ENCODE measurements around the gene LDHA. TPM values are rescaled to one million over a fixed set of nuclear protein-coding genes. Genes with fewer than 3 reads are reported as not detected.

LDHA gene
- total RNA-seq = 695 and 699 TPM in 2 replicates

DNA sequence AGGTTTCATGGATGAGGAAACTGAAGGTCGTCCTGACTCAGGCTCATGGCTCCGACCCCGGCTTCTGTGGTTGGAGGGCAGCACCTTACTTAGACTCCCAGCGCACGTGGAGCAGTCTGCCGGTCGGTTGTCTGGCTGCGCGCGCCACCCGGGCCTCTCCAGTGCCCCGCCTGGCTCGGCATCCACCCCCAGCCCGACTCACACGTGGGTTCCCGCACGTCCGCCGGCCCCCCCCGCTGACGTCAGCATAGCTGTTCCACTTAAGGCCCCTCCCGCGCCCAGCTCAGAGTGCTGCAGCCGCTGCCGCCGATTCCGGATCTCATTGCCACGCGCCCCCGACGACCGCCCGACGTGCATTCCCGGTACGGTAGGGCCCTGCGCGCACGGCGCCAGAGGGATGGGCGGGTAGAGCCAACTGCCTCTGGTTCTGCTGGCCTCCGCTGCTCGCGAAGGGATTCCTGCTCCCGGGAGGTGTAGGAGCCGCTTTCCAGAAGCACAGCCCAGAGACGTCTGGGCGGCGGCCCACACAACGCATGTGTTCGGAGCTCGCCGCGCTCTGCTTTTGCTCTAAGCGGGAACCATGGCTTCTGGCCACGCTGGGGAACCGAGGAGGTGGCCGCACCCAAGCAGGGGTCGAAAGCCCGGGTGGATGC, at the start of gene LDHA:
Gene LDHA, plus strand, starts transcription at position 289 of the 653 bp plus-strand sequence. CDS start 2,280 bp downstream, outside the sequence.
- peak; percentile 79 for DNase-seq (ENCODE audit: low read depth, low spot score)

DNA sequence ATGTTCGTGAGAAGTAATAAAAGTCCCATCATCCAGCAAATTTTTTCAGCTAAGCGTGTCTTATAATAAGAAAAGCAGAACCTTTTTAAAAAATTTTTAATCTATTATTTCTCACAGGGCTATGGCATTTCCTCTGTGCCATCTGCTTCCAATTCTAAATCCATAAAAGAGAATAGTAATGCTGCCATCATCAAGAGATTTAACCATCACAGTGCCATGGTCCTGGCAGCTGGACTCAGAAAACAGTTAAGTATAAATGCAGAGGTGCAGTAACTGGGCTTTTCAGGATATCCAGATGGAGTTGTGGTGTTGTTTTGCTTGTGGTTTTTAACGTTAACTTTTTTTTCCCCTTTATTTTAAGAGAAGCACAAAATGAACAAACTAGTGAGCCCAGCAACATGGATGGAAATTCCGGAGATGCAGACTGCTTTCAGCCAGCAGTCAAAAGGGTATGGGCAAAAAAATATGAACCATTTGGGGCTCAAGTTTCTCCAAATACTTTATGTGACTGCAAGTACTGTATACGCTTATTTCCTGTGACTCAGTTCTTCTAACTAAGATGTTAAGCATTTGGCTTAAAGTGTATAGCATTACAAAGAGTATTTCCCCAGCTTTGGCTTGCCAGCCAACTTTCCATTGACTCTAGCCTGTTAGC, 46.8 kb upstream of the LDHA start:
- DNase-seq (ENCODE audit: low read depth, low spot score) = no peak

DNA sequence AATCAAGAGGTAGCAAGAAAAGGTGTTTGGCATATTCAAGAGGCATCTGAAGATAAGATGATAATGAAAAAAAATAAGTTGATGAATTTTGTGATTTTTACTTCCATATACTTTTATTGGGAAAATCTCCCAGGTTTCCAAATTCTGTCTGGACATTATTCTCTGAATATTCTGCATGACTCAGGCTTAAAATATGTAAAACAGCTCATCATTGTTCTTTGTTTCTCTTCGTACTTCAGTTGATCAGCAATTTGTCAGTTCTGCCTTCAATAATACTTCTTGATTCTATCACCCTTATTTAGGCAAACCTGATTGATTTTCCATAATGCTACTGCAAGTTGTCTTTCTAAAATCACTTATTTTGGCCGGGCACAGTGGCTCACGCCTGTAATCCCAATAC, 41.8 kb upstream of the LDHA start:
- DNase-seq (ENCODE audit: low read depth, low spot score) = no peak

DNA sequence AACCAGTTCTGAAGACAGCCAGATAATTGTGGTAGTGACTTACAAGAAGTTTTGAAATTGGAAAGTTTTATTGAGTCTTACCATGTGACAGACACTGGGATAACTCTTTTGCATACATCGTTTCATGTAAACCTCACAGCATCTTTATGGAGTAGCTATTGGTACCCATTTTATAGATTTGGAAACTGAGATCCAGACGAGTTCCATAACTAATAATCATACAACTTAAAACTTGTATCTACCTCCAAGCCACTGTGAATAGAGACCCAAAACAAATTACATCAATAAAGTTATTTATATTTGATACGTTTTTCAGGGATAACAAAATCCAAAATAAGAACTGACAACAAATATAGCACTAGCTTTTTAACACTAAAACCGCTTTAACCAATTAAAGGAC, 35.7 kb upstream of the LDHA start:
- DNase-seq (ENCODE audit: low read depth, low spot score) = no peak

DNA sequence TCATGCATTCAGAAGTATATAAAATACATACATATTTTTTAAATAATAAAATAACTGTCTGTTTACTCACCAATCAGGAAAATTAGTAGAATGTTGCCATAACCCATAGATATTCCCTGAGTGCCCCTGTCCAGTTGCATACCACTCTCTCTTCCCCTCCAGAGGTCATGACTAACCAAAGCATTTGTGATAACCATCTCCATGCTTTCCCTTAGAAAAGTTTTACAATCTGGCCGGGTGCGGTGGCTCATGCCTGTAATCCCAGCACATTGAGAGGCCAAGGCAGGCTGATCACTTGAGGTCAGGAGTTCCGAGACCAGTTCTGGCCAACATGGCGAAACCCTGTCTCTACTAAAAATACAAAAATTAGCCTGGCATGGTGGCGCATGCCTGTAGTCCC, 33.2 kb upstream of the LDHA start:
- no peak for DNase-seq (ENCODE audit: low read depth, low spot score)

DNA sequence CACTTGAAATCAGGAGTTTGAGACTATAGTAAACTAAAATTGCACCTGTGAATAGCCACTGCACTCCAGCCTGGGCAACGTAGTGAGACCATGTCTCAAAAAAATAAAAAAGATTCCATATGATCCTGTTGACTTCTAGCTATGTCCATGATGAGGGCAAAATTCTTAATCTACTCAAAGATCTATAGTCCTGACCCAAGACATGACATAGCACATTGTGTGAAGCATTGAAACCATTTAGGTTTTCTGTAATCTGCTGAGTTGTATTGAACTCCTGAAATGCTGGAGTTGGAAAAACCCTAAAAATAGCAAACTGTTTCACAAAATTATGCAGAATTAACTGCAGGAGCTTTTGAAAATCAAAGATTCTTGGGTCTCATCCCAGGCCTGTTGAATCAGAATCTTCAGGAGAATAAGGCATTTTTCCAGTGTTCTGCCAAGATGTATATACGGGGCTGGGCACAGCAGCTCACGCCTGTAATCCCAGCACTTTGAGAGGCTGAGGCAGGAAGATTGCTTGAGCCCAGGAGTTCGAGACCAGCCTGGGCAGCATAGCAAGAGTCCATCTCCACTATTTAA, 29.8 kb upstream of the LDHA start:
- DNase-seq (ENCODE audit: low read depth, low spot score) = no peak

DNA sequence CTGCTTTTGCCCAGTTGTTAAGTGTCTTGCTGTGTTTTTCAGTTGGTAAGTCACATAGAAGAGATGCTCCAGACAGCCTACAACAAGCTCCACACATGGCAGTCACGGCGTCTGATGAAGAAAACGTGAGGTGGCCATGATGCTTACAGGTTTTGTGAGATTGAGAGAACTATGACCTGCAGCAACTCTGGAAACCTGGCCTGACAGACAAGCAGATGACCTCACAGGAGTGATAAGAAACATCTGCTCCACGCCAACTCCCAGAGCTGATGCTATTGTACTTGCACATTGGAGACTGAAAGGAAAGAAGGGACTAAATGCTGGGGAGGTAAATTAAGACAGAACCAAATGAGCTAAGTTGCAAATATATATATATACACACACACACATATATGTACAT, 28.6 kb upstream of the LDHA start:
- DNase-seq (ENCODE audit: low read depth, low spot score) = no peak

DNA sequence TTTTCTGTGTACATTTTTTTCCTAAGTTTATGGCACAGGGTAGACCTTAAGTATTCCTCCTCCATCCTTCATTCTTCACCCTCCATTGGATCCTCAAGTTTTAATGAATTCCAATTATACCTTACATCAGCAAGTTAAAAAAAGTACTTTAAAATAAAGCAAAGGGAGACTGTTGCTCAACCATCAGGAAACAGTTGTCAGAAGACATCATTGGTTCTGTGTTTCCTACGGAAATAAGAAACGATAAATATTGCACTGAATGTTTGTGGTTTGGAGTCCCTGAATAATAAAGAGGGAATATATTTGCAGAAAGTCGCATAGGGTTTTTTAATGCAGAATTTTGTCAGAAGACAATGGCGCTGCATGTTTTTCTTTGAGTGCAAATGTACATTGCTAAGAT, 28.1 kb upstream of the LDHA start:
- no peak for DNase-seq (ENCODE audit: low read depth, low spot score)

DNA sequence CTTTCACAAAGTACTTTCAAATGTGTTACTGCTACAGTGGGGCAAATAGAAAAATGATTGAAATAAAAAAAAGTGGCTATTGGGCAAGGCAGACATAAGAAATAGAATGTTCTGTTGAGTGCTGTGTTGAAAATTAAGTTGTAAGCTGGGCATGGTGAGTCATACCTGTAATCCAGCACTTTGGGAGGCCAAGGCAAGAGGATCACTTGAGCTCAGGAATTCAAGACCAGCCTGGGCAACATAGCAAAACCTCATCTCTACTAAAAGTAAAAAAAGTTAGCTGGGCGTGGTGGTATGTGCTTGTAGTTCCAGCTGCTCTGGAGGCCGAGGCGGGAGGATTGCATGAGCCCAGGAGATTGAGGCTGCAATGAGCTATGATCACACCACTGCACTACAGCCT, 26.9 kb upstream of the LDHA start:
- no peak for DNase-seq (ENCODE audit: low read depth, low spot score)

DNA sequence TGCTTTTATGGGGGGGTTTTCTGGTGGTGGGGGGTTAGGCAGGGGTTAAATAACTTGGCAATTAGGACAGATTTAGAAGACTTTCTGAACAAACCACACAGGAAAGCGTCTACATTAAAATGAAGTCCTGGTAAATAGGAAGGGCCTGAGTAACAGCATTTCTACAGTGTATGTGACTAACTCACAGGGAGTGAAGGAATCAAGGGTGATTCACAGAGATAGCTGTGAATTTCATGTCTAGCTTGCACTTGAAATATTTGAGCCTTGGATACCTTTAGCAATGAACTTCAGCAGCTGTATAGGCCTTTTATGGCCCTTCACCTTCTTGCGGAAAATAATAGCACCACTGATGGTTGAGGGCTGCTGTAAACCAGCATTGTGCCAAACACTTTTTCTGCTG, 26.1 kb upstream of the LDHA start:
- no peak for DNase-seq (ENCODE audit: low read depth, low spot score)

DNA sequence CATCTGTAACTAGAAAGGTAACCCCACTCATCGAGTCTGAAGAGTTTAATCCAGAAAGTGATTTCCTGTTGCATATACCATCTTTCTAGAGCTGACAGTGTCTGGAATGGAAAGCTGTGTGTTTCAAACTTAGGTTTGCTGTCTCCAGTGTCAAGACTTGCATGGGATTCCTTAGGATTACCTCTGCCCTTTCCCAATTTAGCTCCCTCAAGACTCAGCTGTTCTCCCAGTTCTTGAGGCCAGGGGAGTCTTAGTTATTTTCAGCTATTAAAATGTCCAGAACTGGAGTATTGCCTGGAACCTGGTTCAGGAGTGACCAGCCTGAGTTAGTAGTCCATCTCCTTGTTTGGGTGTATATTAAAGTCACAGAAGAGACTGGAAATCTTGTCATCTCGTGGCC, 25.0 kb upstream of the LDHA start:
- DNase-seq (ENCODE audit: low read depth, low spot score) = no peak

DNA sequence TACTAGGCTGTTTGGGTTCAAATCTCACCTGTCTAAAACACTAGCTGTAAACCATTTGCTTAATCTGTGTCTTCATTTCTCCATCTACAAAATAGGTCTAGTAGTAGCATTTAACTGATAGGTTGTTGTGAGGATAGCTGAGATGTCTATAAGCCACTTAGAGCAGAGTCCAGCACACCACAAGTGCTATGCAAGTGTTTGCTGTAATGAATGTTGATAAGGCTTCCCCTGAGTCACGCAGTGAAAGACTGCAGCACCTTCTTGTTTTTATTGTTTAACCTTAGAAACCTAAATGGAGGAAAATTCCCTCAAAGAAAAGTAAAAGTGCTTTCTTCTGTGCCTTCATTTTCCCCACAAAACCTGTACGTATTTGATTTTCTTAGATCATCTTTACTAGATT, 23.1 kb upstream of the LDHA start:
- DNase-seq (ENCODE audit: low read depth, low spot score) = no peak

DNA sequence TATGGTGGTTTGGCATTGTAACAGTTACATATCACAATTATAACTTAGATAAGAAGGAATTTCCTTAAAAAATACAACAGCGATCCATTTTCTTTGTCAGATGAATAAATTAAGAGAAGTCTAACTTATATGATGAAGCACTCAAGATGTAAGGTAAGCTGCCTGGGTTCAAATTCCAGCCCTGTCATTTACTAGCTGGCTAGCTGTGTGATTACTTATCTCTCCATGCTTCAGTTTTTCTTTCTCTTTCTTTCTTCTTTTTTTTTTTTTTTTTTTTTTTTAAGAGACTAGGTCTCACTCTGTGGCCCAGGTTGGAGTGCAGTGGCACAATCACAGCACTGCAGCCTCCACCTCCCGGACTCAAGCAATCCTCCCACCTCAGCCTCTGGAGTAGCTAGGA, 22.2 kb upstream of the LDHA start:
- DNase-seq (ENCODE audit: low read depth, low spot score) = no peak

DNA sequence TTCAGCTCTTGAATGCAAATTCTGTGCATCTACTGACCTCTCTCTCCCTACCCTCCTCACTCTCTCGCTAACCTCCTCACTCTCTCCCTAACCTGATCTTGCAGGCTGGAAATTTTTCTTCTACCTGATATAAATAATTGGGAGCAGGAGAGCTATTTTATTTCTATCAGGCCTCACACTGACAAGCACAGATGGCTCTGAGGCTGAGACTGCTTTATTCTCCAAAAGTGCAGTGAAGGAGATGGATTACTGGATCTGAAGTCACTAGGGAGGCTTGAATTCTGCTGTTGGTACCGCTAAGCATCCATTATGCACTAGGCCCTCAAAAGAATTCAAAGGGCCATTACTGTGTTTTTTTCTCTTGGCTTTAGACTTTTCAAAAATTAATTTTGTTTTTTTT, 19.4 kb upstream of the LDHA start:
- no peak for DNase-seq (ENCODE audit: low read depth, low spot score)

DNA sequence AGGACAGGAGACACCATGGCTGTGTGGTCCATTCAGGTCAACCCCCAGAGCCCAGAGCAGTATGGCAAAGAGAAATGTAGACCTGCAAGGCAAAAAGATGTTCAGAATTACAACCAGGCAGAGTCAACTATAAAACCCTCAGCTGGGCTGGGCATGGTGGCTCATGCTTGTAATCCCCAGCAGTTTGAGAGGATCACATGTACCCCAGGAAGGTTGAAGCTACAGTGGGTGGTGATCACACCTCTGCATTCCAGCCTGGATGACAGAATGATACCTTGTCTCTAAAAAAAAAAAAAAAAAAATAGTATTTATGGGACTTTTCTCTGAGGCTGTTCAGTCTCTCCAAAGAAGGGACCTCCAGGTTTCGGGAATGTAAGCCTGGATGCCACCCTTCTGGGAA, 18.4 kb upstream of the LDHA start:
- DNase-seq (ENCODE audit: low read depth, low spot score) = no peak

DNA sequence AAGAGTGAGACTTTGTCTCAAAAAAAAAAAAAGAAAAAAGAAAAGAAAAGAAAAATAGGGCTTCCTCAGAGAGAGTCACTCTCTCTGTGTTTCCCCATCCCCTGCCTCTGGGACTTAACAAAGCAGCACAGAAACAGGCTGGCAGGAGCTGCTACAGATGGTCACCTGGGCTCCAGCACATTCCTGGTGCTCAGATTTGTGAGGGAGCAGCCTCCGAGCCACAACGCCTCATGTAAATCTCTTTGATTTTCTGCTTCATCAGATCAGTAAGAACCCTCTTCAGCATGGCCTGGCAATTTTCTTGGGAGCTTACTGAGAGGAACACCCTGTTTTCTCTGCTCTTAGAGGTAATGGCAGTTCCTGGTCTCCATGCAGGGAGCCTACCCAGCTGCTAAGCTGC, 15.2 kb upstream of the LDHA start:
- no peak for DNase-seq (ENCODE audit: low read depth, low spot score)

DNA sequence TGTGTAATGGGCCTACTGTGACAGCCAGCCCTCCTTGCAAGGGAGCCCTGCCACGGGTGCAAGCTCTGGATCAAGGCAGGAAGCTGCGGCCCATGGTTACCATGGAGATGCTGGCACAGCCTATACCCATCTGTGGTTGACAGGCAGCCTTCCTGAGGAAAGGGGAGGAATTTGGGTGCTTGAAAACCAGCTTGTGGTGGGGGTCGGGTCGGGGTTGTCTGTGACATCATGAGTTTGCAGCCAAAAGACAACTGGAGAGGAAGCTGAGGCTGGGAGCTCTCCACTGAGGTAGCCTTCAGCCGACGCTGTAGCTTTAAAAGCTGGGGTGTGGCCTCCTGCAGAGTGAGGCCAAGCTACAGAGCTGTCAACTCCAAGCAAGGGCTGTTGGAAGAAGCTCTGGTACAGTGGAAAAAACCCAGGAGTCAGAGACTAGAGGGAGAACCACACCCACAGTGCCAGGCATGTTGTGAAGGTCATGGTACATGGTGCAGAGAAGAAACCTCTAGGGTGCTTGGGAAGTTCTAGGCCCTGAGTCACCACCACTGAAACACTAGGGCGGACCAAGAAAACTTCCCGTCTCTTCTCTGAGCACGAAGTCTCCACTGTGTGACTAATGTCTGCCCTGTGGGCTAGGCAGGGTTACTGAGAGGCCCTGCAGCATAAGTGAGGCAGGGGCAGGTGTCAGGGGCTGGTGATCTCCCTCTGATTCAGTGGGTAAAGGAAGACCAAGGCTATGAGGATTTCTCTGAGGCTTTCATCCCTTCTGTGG, 10.8 kb upstream of the LDHA start:
- peak; percentile 26 for DNase-seq (ENCODE audit: low read depth, low spot score)

DNA sequence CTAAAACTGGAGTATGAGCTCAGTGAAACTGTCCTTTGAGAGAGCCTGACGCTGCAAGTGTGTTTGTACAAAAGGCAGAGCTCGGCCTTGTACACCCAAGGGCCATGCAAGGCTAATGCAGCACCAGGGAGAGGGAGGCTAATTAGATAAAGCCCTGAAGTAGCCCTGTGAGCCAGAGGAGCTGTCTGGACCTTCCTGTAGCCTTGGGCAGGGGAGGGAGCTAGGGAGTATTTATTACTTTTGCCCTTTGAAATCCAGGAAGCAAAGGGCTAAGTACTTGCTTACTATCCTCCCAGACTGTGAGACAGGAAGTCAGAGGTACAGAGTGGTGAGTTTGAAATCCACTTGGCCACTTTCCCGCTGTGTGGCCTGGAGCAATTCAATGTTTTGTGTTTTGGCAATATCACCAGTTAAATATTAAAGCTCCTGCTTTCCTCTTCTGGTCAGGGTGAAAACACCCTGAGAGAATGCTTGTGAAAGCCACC, 10.2 kb upstream of the LDHA start:
- no peak for DNase-seq (ENCODE audit: low read depth, low spot score)

DNA sequence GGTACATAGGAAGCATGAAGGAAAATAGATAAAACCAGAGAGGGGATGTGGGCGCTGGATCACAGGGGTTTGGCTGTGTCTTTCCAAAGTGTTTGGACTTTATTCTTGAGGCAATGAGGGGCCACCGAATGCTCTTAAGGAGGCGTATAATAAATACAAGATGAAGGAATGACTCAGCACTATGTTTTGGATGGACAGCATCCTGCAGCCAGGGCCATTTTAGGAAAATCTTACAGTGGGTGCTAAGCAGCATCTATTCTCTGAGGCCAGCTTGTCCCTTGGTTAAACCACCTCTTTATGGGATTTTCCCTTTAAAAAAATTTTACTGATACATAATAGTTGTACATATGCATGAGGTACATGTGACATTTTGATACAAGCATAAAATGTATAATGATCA, 4.3 kb upstream of the LDHA start:
- no peak for DNase-seq (ENCODE audit: low read depth, low spot score)

DNA sequence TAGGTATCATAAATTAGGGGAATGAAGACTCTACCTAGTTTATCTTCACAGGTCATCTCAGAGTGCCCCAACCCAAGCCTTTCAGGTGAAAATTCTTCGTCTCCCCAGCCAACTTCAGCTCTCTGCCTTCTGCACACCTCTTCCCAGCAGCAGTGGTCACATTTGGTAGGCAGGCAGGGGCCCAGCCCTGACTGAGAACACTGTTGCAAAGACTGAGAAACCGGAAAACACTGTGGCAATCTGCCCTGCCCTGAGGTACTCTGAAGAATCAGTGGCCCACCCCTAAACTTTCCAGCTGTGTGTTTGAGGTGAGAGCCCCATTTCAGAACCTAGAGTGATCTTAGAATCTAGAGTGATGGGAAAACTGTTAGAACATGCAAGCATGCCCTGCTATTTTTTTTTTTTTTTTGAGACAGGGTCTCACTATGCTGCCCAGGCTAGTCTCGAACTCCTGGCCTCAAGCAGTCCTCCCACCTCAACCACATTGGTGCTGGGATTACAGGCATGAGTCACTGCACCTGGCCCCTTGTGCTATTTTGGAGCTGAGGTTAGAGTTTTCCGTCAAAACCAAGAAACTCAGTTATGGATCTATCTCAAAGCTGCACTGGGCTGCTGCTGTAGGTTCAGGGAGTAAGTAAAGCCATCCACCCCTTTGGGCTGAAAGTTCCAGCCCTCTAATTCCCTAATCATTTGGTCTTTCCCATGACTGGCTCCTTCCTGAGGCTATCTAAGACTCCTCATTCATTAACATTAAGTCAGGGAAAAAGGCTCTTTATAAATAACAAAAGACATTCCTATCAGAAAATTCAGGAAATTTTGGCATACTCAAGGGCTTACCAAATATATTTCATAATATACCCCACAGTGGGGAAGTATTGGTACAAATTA, 1.7 kb upstream of the LDHA start:
- no peak for DNase-seq (ENCODE audit: low read depth, low spot score)

DNA sequence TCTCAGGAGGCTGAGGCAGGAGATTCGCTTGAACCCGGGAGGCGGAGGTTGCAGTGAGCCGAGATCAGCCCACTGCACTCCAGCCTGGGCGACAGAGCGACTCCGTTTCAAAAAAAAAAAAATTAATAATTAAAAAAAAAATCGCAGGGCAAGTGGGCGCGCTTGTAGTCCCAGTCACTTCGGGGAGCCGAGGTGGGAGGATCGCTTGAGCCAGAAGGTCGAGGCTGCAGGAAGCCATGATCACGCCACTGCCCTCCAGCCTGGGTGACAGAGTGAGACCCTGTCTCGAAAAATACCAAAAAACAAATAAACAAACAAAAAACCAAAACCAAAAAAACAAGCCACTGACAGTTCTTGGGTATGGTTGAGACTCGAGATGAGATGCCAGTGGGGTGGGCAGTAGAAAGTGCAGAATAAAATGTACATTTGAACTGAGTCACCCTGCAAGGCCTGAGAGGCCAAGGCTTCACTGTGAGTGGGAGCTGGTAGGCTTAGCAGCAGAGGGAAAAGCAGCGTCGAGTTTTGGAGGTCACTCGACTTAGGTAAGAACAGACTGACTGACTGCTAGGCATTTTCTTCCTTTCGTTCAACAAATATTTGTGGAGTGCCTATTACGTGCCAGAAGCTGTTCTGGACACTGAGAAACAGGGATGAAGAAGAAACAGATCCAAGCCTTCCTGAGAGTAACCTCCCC, 635 bp upstream of the LDHA start:
- DNase-seq (ENCODE audit: low read depth, low spot score) = no peak
